Dendritic cell treated with granulocyte-macrophage colony-stimulating factor and Interleukin-4, amounts not matched to agents 40 ng/mL and 50 ng/mL, for 4 days (primary cell): Measurements from ENCODE around the gene TRIM14.

Experiments used
- H3K27ac Mint-ChIP-seq: one replicate; pipeline ENCODE4 v1.8.0; 2022; ENCODE audit warnings: mild to moderate bottlenecking, mixed read lengths
- H3K27me3 Mint-ChIP-seq: one replicate; pipeline ENCODE4 v1.8.0; 2022; ENCODE audit warnings: mild to moderate bottlenecking, mixed read lengths
- H3K36me3 Mint-ChIP-seq: one replicate; pipeline ENCODE4 v1.8.0; 2022; ENCODE audit warnings: low read depth, mixed read lengths
- H3K4me1 Mint-ChIP-seq: one replicate; pipeline ENCODE4 v1.8.0; 2022; ENCODE audit warnings: low read depth, mixed read lengths
- H3K4me3 Mint-ChIP-seq: one replicate; pipeline ENCODE4 v1.8.0; 2022; ENCODE audit warnings: mild to moderate bottlenecking, moderate library complexity, mixed read lengths
- H3K9me3 Mint-ChIP-seq: one replicate; pipeline ENCODE4 v1.8.0; 2022; ENCODE audit warnings: mixed read lengths
- intact Hi-C: fragments of 100-400 bp; cut with micrococcal nuclease; formaldehyde crosslinking; loops from one replicate; pipeline ENCODE4 v1.15.0; 2022

The TRIM14 gene

GRCh38 chr9:98149422-98149821 lies 30.4 kb upstream of the TRIM14 start:
- peaks cover 4% of the 10 kb centered on the region for H3K36me3 Mint-ChIP-seq
- no peak overlapping the region for H3K27ac Mint-ChIP-seq
- no peaks in the 10 kb centered on the region for H3K9me3 Mint-ChIP-seq
- H3K4me3 Mint-ChIP-seq = no peak overlapping the region
- peaks cover 42% of the 10 kb centered on the region for H3K4me1 Mint-ChIP-seq
- intact Hi-C loops = no loop called here
- no peaks in the 10 kb centered on the region for H3K27me3 Mint-ChIP-seq

- Mint-ChIP-seq H3K27ac (no peak overlapping the region), H3K27me3 (no peaks in the 10 kb centered on the region), H3K4me1 (peaks cover 45% of the 10 kb centered on the region), H3K9me3 (no peaks in the 10 kb centered on the region), H3K36me3 (peaks cover 6% of the 10 kb centered on the region), H3K4me3 (no peak overlapping the region)
- intact Hi-C loops = no loop called here
These were observed 29.5 kb upstream of the TRIM14 start for GRCh38 chr9:98148486-98148885.

- H3K36me3 Mint-ChIP-seq = peaks cover 6% of the 10 kb centered on the region
- H3K9me3 Mint-ChIP-seq = no peaks in the 10 kb centered on the region
- H3K4me3 Mint-ChIP-seq = no peak overlapping the region
- no peak overlapping the region for H3K27ac Mint-ChIP-seq
- no peaks in the 10 kb centered on the region for H3K27me3 Mint-ChIP-seq
- intact Hi-C loops = no loop called here
- H3K4me1 Mint-ChIP-seq = peaks cover 53% of the 10 kb centered on the region
These were observed 28.6 kb upstream of the TRIM14 start for GRCh38 chr9:98147582-98147981.

GRCh38 chr9:98146101-98146991 lies 27.3 kb upstream of the TRIM14 start:
- Mint-ChIP-seq H3K4me3 (no peak overlapping the region), H3K27me3 (no peaks in the 10 kb centered on the region), H3K4me1 (peaks cover 56% of the 10 kb centered on the region), H3K9me3 (no peaks in the 10 kb centered on the region), H3K36me3 (peaks cover 6% of the 10 kb centered on the region), H3K27ac (peak overlapping the region; percentile 80)
- intact Hi-C loops = no loop called here

GRCh38 chr9:98144631-98145030 lies 25.6 kb upstream of the TRIM14 start:
- H3K27ac Mint-ChIP-seq = peak overlapping the region; percentile 51

GRCh38 chr9:98144076-98144475 lies 25.1 kb upstream of the TRIM14 start:
- H3K27ac Mint-ChIP-seq = peak overlapping the region; percentile 51
- intact Hi-C loops = no loop called here
- H3K4me3 Mint-ChIP-seq = no peak overlapping the region
- H3K27me3 Mint-ChIP-seq = no peaks in the 10 kb centered on the region
- peaks cover 6% of the 10 kb centered on the region for H3K36me3 Mint-ChIP-seq
- H3K9me3 Mint-ChIP-seq = no peaks in the 10 kb centered on the region
- H3K4me1 Mint-ChIP-seq = peaks cover 41% of the 10 kb centered on the region

More at GRCh38 chr9:98144631-98145030, 25.6 kb upstream of the TRIM14 start:
- H3K9me3 Mint-ChIP-seq = no peaks in the 10 kb centered on the region
- H3K4me1 Mint-ChIP-seq = peaks cover 41% of the 10 kb centered on the region
- H3K4me3 Mint-ChIP-seq = no peak overlapping the region
- intact Hi-C loops = no loop called here
- peaks cover 6% of the 10 kb centered on the region for H3K36me3 Mint-ChIP-seq
- H3K27me3 Mint-ChIP-seq = no peaks in the 10 kb centered on the region

- H3K36me3 Mint-ChIP-seq = peaks cover 6% of the 10 kb centered on the region
- H3K9me3 Mint-ChIP-seq = no peaks in the 10 kb centered on the region
- no peaks in the 10 kb centered on the region for H3K27me3 Mint-ChIP-seq
- intact Hi-C loops = no loop called here
- H3K4me1 Mint-ChIP-seq = peaks cover 41% of the 10 kb centered on the region
- H3K4me3 Mint-ChIP-seq = no peak overlapping the region
- H3K27ac Mint-ChIP-seq = peak overlapping the region; percentile 25
These were observed 24.0 kb upstream of the TRIM14 start for GRCh38 chr9:98142925-98143481.

- Mint-ChIP-seq H3K27me3 (no peaks in the 10 kb centered on the region), H3K9me3 (no peaks in the 10 kb centered on the region), H3K27ac (peak overlapping the region; percentile 25), H3K4me3 (no peak overlapping the region), H3K36me3 (peaks cover 6% of the 10 kb centered on the region), H3K4me1 (peaks cover 47% of the 10 kb centered on the region)
- intact Hi-C loops = no loop called here
These were observed 23.3 kb upstream of the TRIM14 start for GRCh38 chr9:98142182-98142907.

- H3K9me3 Mint-ChIP-seq = no peaks in the 10 kb centered on the region
These were observed 21.5 kb upstream of the TRIM14 start for GRCh38 chr9:98140503-98140902.

GRCh38 chr9:98136489-98136888 lies 17.5 kb upstream of the TRIM14 start:
- Mint-ChIP-seq H3K9me3 (no peaks in the 10 kb centered on the region), H3K27ac (no peak overlapping the region), H3K4me3 (no peak overlapping the region), H3K4me1 (peaks cover 17% of the 10 kb centered on the region), H3K27me3 (no peaks in the 10 kb centered on the region), H3K36me3 (peaks cover 32% of the 10 kb centered on the region)
- intact Hi-C loops = no loop called here

More at GRCh38 chr9:98140503-98140902, 21.5 kb upstream of the TRIM14 start:
- H3K27ac Mint-ChIP-seq = no peak overlapping the region
- H3K4me1 Mint-ChIP-seq = peaks cover 35% of the 10 kb centered on the region
- intact Hi-C loops = no loop called here
- H3K36me3 Mint-ChIP-seq = peaks cover 6% of the 10 kb centered on the region
- no peaks in the 10 kb centered on the region for H3K27me3 Mint-ChIP-seq
- no peak overlapping the region for H3K4me3 Mint-ChIP-seq

- no peak overlapping the region for H3K27ac Mint-ChIP-seq
- intact Hi-C loops = no loop called here
- H3K4me1 Mint-ChIP-seq = peaks cover 19% of the 10 kb centered on the region
- peaks cover 36% of the 10 kb centered on the region for H3K36me3 Mint-ChIP-seq
- no peaks in the 10 kb centered on the region for H3K27me3 Mint-ChIP-seq
- no peaks in the 10 kb centered on the region for H3K9me3 Mint-ChIP-seq
- H3K4me3 Mint-ChIP-seq = no peak overlapping the region
These were observed 16.9 kb upstream of the TRIM14 start for GRCh38 chr9:98135938-98136337.

- H3K27ac Mint-ChIP-seq = peak overlapping the region; percentile 8
- no peaks in the 10 kb centered on the region for H3K27me3 Mint-ChIP-seq
- H3K36me3 Mint-ChIP-seq = peaks cover 39% of the 10 kb centered on the region
- no peak overlapping the region for H3K4me3 Mint-ChIP-seq
- peaks cover 23% of the 10 kb centered on the region for H3K4me1 Mint-ChIP-seq
- intact Hi-C loops = no loop called here
- no peaks in the 10 kb centered on the region for H3K9me3 Mint-ChIP-seq
These were observed 16.5 kb upstream of the TRIM14 start for GRCh38 chr9:98135558-98135934.

GRCh38 chr9:98134702-98135557 lies 15.9 kb upstream of the TRIM14 start:
- Mint-ChIP-seq H3K27ac (peak overlapping the region; percentile 8), H3K4me3 (no peak overlapping the region), H3K27me3 (no peaks in the 10 kb centered on the region), H3K36me3 (peaks cover 43% of the 10 kb centered on the region), H3K9me3 (no peaks in the 10 kb centered on the region), H3K4me1 (peaks cover 29% of the 10 kb centered on the region)
- intact Hi-C loops = no loop called here
